HepG2 (cell line): Measurements from ENCODE around the gene DISP2. TPM values are rescaled to one million over a fixed set of nuclear protein-coding genes. Genes with fewer than 3 reads are reported as not detected.

Experiments used
- ARNTL ChIP-seq: sonication (generic); formaldehyde crosslinking; IDR thresholded peaks from 2 replicates; pipeline ENCODE4 v1.4.0; 2020; ENCODE audit warnings: mild to moderate bottlenecking, missing genetic modification reagents
- ATF4 ChIP-seq, 2 experiments: fragments of 450-650 bp in 1 of 2; sonication (generic) in 1 of 2; formaldehyde crosslinking; IDR thresholded peaks; 2 replicates each; pipeline versions ENCODE4 v1.5.0 to v1.8.0; 2020 to 2022; ENCODE audit warnings: mild to moderate bottlenecking in 1 of 2, missing genetic modification reagents in 1 of 2
- CHD2 ChIP-seq: IDR thresholded peaks from 2 replicates; pipeline ENCODE4 v1.6.1; 2011; ENCODE audit warnings: low read depth, low read length, improper control_type of control experiment
- CREM ChIP-seq, 2 experiments: sonication (generic) in 1 of 2; formaldehyde crosslinking in 1 of 2; IDR thresholded peaks; 2 replicates each; pipeline versions ENCODE4 v1.4.0 to v1.6.1; 2016 to 2020; ENCODE audit warnings: antibody characterized with exemption in 1 of 2, mild to moderate bottlenecking in 1 of 2, missing genetic modification reagents in 1 of 2
- KMT2B ChIP-seq: IDR thresholded peaks from 2 replicates; pipeline ENCODE4 v1.6.1; 2016; ENCODE audit warnings: missing genetic modification reagents, missing compliant biosample characterization
- NFATC3 ChIP-seq: sonication (generic); formaldehyde crosslinking; IDR thresholded peaks from 2 replicates; pipeline ENCODE4 v1.5.1; 2020; ENCODE audit warnings: mild to moderate bottlenecking, missing genetic modification reagents
- POGZ ChIP-seq: sonication (generic); formaldehyde crosslinking; IDR thresholded peaks from 2 replicates; pipeline ENCODE4 v1.4.0; 2020; ENCODE audit warnings: mild to moderate bottlenecking, missing genetic modification reagents
- THAP11 ChIP-seq: IDR thresholded peaks from 2 replicates; pipeline ENCODE4 v1.6.1; 2016; ENCODE audit warnings: missing biosample characterization, missing genetic modification reagents
- ZNF687 ChIP-seq: sonication (generic); formaldehyde crosslinking; IDR thresholded peaks from 2 replicates; pipeline ENCODE4 v1.5.1; 2020; ENCODE audit warnings: mild to moderate bottlenecking, missing genetic modification reagents, moderate library complexity
- ZNF850 ChIP-seq: sonication (generic); formaldehyde crosslinking; conservative IDR thresholded peaks from 2 replicates; pipeline ENCODE4 v1.9.0; 2021; ENCODE audit warnings: mild to moderate bottlenecking, missing genetic modification reagents
- ZSCAN21 ChIP-seq: sonication (generic); formaldehyde crosslinking; IDR thresholded peaks from 2 replicates; pipeline ENCODE4 v1.8.0; 2022; ENCODE audit warnings: mild to moderate bottlenecking, missing genetic modification reagents, moderate library complexity, borderline replicate concordance
- polyA plus RNA-seq, 8 experiments: library from polyadenylated mRNA; depleted of rRNA in 3 of 8; stranded (reverse) in 7 of 8; unstranded in 1 of 8; fragments of >200 nt; fragmentation: Illumina TruSeq in 4 of 8; extraction: Trizol in 4 of 8; gene quantifications; 2 replicates each; pipeline versions ENCODE4 v1.2.1 to v1.2.3, GENCODE V29; 2011 to 2016; ENCODE audit warnings: low read depth in 4 of 8, missing spikeins in 1 of 8, mixed read lengths in 1 of 8; ENCODE audit not compliant: insufficient read depth in 1 of 8
- total RNA-seq, 5 experiments: library from RNA; depleted of rRNA; stranded (reverse); fragments of >200 nt; fragmentation: Illumina TruSeq; extraction: Trizol; gene quantifications; 2 replicates each; pipeline ENCODE4 v1.2.3, GENCODE V29; 2016; ENCODE audit warnings: low read depth in 1 of 5

Gene DISP2
- total and polyA plus RNA-seq, 2 of the 13 experiments (the other 11 are each of a cell fraction or from before 2014, with no cell fraction given), result 0.09 to 0.32 TPM

- no peak for TF ChIP-seq ATF4 (CRISPR knock-in tag; IDR thresholded peaks at IDR 0.05)
- no peak for TF ChIP-seq THAP11 (CRISPR knock-in tag)
- TF ChIP-seq ZNF850, result 0 out of 2 replicates have a peak, but pooled peaks have one; percentile 41
- no peak for TF ChIP-seq NFATC3
- TF ChIP-seq ARNTL, result no peak
- no peak for TF ChIP-seq CHD2
- TF ChIP-seq POGZ (CRISPR knock-in tag), result no peak
- no peak for TF ChIP-seq CREM (IDR thresholded peaks at IDR 0.05)
- no peak for TF ChIP-seq CREM (CRISPR knock-in tag; IDR thresholded peaks at IDR 0.05)
- no peak for TF ChIP-seq KMT2B (CRISPR knock-in tag)
- TF ChIP-seq ZSCAN21 (CRISPR knock-in tag), result 0 out of 2 replicates have a peak, but pooled peaks have one; percentile 25
- TF ChIP-seq ZNF687 (CRISPR knock-in tag), result no peak
Observed at GRCh38 chr15:40322531-40323238, 35.3 kb upstream of the DISP2 start (continued).
